ENCODE data around the gene PAX8.

DNA sequence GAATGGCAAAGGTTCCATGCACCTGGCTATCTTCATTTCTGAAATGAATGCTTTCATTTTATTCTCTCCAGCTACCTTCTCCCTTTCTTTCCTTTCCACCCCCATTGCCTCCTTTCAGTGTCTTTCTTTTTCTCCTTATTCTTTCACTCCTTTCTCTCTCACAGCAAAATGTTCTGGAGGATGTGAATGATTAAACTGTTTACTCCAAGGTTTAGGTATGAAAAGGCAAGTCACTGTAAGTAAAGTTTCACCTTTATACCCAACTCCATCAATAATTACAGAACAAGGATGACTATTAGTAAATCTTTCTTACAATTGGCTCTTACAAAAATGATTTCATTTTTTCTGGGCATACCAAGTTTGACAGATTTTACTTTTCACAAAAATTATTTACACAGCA is 4.3 kb downstream of the PAX8 start:
- TF ChIP-seq CTCF (conservative IDR thresholded peaks at IDR 0.05) (no peak), ZFX (IDR thresholded peaks at IDR 0.05) (no peak)
